ENCODE data around the gene CCDC93.

DNA sequence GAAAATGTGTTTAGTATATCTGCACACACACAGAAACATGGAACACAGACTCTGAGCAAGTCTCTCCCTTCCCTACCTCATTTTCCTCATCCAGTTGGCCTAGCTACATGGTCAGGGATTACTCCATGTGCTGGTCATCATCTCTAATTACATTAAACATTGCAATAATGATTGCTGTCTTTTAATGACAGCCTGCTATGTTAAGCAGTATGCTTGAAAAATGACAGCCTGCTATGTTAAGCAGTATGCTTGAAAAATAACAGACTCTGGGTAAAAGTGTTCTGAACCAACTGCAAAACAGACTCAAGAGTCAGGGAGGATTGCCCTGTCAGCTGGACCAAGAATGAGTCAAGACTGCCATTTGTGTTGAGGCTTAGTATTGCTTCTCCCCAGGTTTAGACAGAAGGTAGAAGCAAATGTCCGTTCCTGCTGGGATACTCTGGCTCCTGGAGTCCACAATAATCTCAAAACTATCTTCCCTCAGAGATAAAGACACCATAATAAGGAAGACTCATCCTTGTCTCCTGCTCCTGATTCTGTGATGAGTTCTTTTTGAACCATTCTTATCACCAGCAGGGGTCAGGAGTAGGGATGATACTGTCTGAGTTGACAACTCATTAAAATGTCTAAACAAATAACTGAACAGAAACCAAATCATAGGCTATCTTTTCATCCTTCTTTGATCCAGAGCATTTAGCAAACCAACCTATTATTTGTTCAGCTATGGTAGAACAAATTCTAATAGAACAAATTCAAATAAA, 57.7 kb downstream of the CCDC93 start:
- TF ChIP-seq CTCF (IDR thresholded peaks at IDR 0.05) (no peak), POLR2A (IDR thresholded peaks at IDR 0.05) (no peak), POLR2AphosphoS5 (IDR thresholded peaks at IDR 0.05) (no peak)
